HG03558 (cell line): ENCODE results near the gene POLR2L.
A peak's percentile ranks its signal among the peaks of the same experiment; 100 is the strongest.

Experiments used
- ATAC-seq: cut with Tn5 transposase; IDR thresholded peaks from one replicate; pipeline ENCODE4 v1.9.1; 2021; ENCODE audit warnings: moderate number of reproducible peaks; ENCODE audit not compliant: unreplicated experiment; ENCODE audit errors: extremely low read depth

POLR2L gene

GRCh38 chr11:798093-798713 lies 44.1 kb downstream of the POLR2L start, which contains the start of gene SLC25A22:
Gene SLC25A22 (minus strand): TSS chr11:798281. CDS start chr11:795006, 3,275 bp downstream.
- ATAC-seq, result peak; percentile 37

- peak; percentile 6 for ATAC-seq
Observed at GRCh38 chr11:797296-798092, 44.8 kb downstream of the POLR2L start.

GRCh38 chr11:796565-797295 lies 45.6 kb downstream of the POLR2L start:
- no peak for ATAC-seq

GRCh38 chr11:795634-796564 lies 46.4 kb downstream of the POLR2L start:
- no peak for ATAC-seq

GRCh38 chr11:794766-795633 lies 47.3 kb downstream of the POLR2L start:
- ATAC-seq, result no peak

GRCh38 chr11:794013-794765 lies 48.1 kb downstream of the POLR2L start:
- no peak for ATAC-seq

GRCh38 chr11:793556-793955 lies 48.8 kb downstream of the POLR2L start:
- no peak for ATAC-seq

- ATAC-seq, result no peak
Observed at GRCh38 chr11:792873-793272, 49.5 kb downstream of the POLR2L start.

- ATAC-seq, result no peak
Observed at GRCh38 chr11:792535-792821, 49.9 kb downstream of the POLR2L start.

- no peak for ATAC-seq
Observed at GRCh38 chr11:791658-792534, 50.4 kb downstream of the POLR2L start.

GRCh38 chr11:790721-791564 lies 51.4 kb downstream of the POLR2L start:
- ATAC-seq, result no peak

- no peak for ATAC-seq
Observed at GRCh38 chr11:789943-790342, 52.4 kb downstream of the POLR2L start, which contains the start of gene CEND1. Gene CEND1 (minus strand): TSS chr11:790090. CDS start chr11:788576, 1,514 bp downstream.
